HCT116 (cell line): Measurements from ENCODE around the gene LRRC3B. TPM values are rescaled to one million over a fixed set of nuclear protein-coding genes. Genes with fewer than 3 reads are reported as not detected.

ENCODE experiments used
- ATAC-seq: fragments of 200-7000 bp; cut with Tn5 transposase; 2 replicates; pipeline ENCODE4 v1.9.1; 2020; ENCODE audit warnings: mild to moderate bottlenecking, moderate library complexity
- BruUV-seq: library from RNA; stranded (reverse); fragments of 400-500 nt; replicated peaks from 2 replicates; lab custom pipeline; 2021; lab: Mats Ljungman, UMichigan
- CTCF ChIA-PET: fragments of 300-600 bp; sonication (Branson Sonifier 250); formaldehyde crosslinking; loops from one replicate; lab custom pipeline; 2021; ENCODE audit warnings: antibody characterized with exemption; lab: Charles Lee
- POLR2A ChIA-PET: fragments of 300-600, 350-600 bp; sonication (Branson Sonifier 250); formaldehyde crosslinking; loops from one replicate; lab custom pipeline; 2021; ENCODE audit warnings: antibody characterized with exemption; lab: Charles Lee
- RAD21 ChIA-PET, 2 experiments: fragments of 300-600 bp; sonication (Branson Sonifier 250); formaldehyde crosslinking; loops; one replicate each; lab custom pipeline; 2023; ENCODE audit warnings: low total read pairs in 2 of 2; ENCODE audit not compliant: uncharacterized antibody in 2 of 2, unreplicated experiment in 2 of 2, low non-redundant PET in 1 of 2; lab: Charles Lee
- DNase-seq: peaks from one replicate; pipeline ENCODE4 v3.0.0-alpha.2; 2010; ENCODE audit warnings: low read depth, low spot score
- H2AFZ ChIP-seq: fragments of 200-600 bp; shearing (Covaris generic), sonication (generic); 2 replicates; pipeline ENCODE4 v1.6.1; 2017; ENCODE audit warnings: low read depth, mixed run types, mixed read lengths, antibody characterized with exemption, low read length; ENCODE audit not compliant: poor library complexity, severe bottlenecking
- H3K27ac ChIP-seq: 2 replicates; pipeline ENCODE4 v1.5.1; 2012; ENCODE audit warnings: low read depth, low read length
- H3K27me3 ChIP-seq: fragments of 200-600 bp; sonication (generic); 2 replicates; pipeline ENCODE4 v1.6.1; 2016; ENCODE audit warnings: mixed run types, low read length, mixed read lengths; ENCODE audit not compliant: insufficient read depth
- H3K36me3 ChIP-seq, 2 experiments: fragments of 200-500 bp in 1 of 2; fragments of 200-600 bp in 1 of 2; sonication (Bioruptor generic) in 1 of 2; sonication (generic) in 1 of 2; 2 replicates each; pipeline versions ENCODE4 v1.5.1 to v1.6.1; 2014 to 2016; ENCODE audit warnings: low read length in 2 of 2, inconsistent platforms in 1 of 2, mixed read lengths in 1 of 2, mixed run types in 1 of 2; ENCODE audit not compliant: insufficient read depth in 2 of 2, control insufficient read depth in 1 of 2
- H3K4me1 ChIP-seq, 2 experiments: fragments of 200-600 bp in 1 of 2; sonication (generic) in 1 of 2; 2 replicates each; pipeline versions ENCODE4 v1.5.1 to v1.6.1; 2012 to 2017; ENCODE audit warnings: low read length in 2 of 2, inconsistent platforms in 1 of 2, mild to moderate bottlenecking in 1 of 2, mixed read lengths in 1 of 2, mixed run types in 1 of 2, moderate library complexity in 1 of 2; ENCODE audit not compliant: insufficient read depth in 2 of 2, control insufficient read depth in 1 of 2
- H3K4me2 ChIP-seq: fragments of 200-600 bp; sonication (generic); 2 replicates; pipeline ENCODE4 v1.6.1; 2017; ENCODE audit warnings: mixed run types, low read length, mixed read lengths
- H3K4me3 ChIP-seq, 2 experiments: fragments of 200-600 bp in 1 of 2; sonication (generic) in 1 of 2; replicated peaks in 1 of 2; 2 replicates each; pipeline ENCODE4 v1.5.1; 2011 to 2016; ENCODE audit warnings: low read length in 2 of 2, control low read depth in 1 of 2, low read depth in 1 of 2, mild to moderate bottlenecking in 1 of 2, mixed read lengths in 1 of 2, mixed run types in 1 of 2
- H3K79me2 ChIP-seq: fragments of 200-600 bp; sonication (generic); 2 replicates; pipeline ENCODE4 v1.6.1; 2017; ENCODE audit warnings: mild to moderate bottlenecking, mixed run types, low read length, moderate library complexity, mixed read lengths; ENCODE audit not compliant: insufficient read depth
- H3K9ac ChIP-seq: fragments of 200-600 bp; sonication (generic); 2 replicates; pipeline ENCODE4 v1.6.1; 2016; ENCODE audit warnings: low read length, mixed read lengths
- H3K9me2 ChIP-seq: fragments of 200-600 bp; sonication (generic), shearing (Covaris generic); 2 replicates; pipeline ENCODE4 v1.6.1; 2017; ENCODE audit warnings: mixed run types, mild to moderate bottlenecking, moderate library complexity; ENCODE audit not compliant: insufficient read depth
- H3K9me3 ChIP-seq, 2 experiments: fragments of 200-500 bp in 1 of 2; fragments of 200-600 bp in 1 of 2; sonication (Bioruptor generic) in 1 of 2; sonication (generic) in 1 of 2; 2 replicates each; pipeline ENCODE4 v1.6.1; 2014 to 2017; ENCODE audit warnings: low read length in 2 of 2, mixed read lengths in 2 of 2, inconsistent platforms in 1 of 2, low read depth in 1 of 2, mild to moderate bottlenecking in 1 of 2, mixed run types in 1 of 2, moderate library complexity in 1 of 2; ENCODE audit not compliant: control insufficient read depth in 1 of 2, insufficient read depth in 1 of 2
- H4K20me1 ChIP-seq: fragments of 200-600 bp; sonication (generic), shearing (Covaris generic); 2 replicates; pipeline ENCODE4 v1.6.1; 2017; ENCODE audit warnings: mixed run types, mild to moderate bottlenecking, moderate library complexity; ENCODE audit not compliant: insufficient read depth
- CBX3 ChIP-seq: IDR thresholded peaks from 2 replicates; pipeline ENCODE4 v1.6.1; 2012; ENCODE audit warnings: low read depth
- ELF1 ChIP-seq: IDR thresholded peaks from 2 replicates; pipeline ENCODE4 v1.6.1; 2012; ENCODE audit warnings: low read depth, borderline replicate concordance
- EZH2 ChIP-seq: fragments of 200-600 bp; sonication (generic); IDR thresholded peaks from 2 replicates; pipeline ENCODE4 v1.6.1; 2017; ENCODE audit warnings: antibody characterized with exemption, mixed run types
- EZH2phosphoT487 ChIP-seq: fragments of 200-600 bp; IDR thresholded peaks from 2 replicates; pipeline ENCODE4 v1.6.1; 2018; ENCODE audit warnings: antibody characterized with exemption, borderline replicate concordance
- FOSL1 ChIP-seq: IDR thresholded peaks from 2 replicates; pipeline ENCODE4 v1.6.1; 2012; ENCODE audit warnings: low read depth
- RAD21 ChIP-seq: IDR thresholded peaks from 2 replicates; pipeline ENCODE4 v1.6.1; 2012; ENCODE audit warnings: low read depth, mild to moderate bottlenecking
- SIN3A ChIP-seq: IDR thresholded peaks from 2 replicates; pipeline ENCODE4 v1.6.1; 2012; ENCODE audit warnings: low read depth
- SP1 ChIP-seq: IDR thresholded peaks from 2 replicates; pipeline ENCODE4 v1.6.1; 2012; ENCODE audit warnings: low read depth
- SRF ChIP-seq: IDR thresholded peaks from 2 replicates; pipeline ENCODE4 v1.6.1; 2012; ENCODE audit warnings: low read depth
- YY1 ChIP-seq: IDR thresholded peaks from 2 replicates; pipeline ENCODE4 v1.6.1; 2011; ENCODE audit warnings: low read length, low read depth, moderate library complexity, mild to moderate bottlenecking; ENCODE audit not compliant: insufficient replicate concordance; ENCODE audit errors: extremely low read depth
- intact Hi-C: fragments of 100-400 bp; cut with micrococcal nuclease; formaldehyde crosslinking; loops from 2 replicates; pipeline ENCODE4 v1.10.0; 2022
- total RNA-seq: library from RNA; stranded (reverse); gene quantifications from one replicate; pipeline ENCODE4 v1.2.1, GENCODE V29; 2021; ENCODE audit not compliant: unreplicated experiment
- TF ChIP-seq, protein P1 (sequence below), 3 experiments: fragments of 200-600 bp in 1 of 3; sonication (generic) in 1 of 3; IDR thresholded peaks in 2 of 3; conservative IDR thresholded peaks in 1 of 3; 2 replicates each; pipeline ENCODE4 v1.5.1; 2012 to 2017; ENCODE audit warnings: low read depth in 2 of 3, low read length in 2 of 3, antibody characterized with exemption in 1 of 3, borderline replicate concordance in 1 of 3, control low read depth in 1 of 3, mild to moderate bottlenecking in 1 of 3, mixed read lengths in 1 of 3, mixed run types in 1 of 3, moderate library complexity in 1 of 3; ENCODE audit not compliant: insufficient read depth in 1 of 3
- TF ChIP-seq, protein P2 (sequence below): IDR thresholded peaks from 2 replicates; pipeline ENCODE4 v1.6.1; 2012
- TF ChIP-seq, protein P3 (sequence below): IDR thresholded peaks from 2 replicates; pipeline ENCODE4 v1.6.1; 2012; ENCODE audit warnings: low read depth
- TF ChIP-seq, protein P4 (sequence below): IDR thresholded peaks from 2 replicates; pipeline ENCODE4 v1.6.1; 2012
- TF ChIP-seq, protein P5 (sequence below): IDR thresholded peaks from 2 replicates; pipeline ENCODE4 v1.6.1; 2011; ENCODE audit warnings: mild to moderate bottlenecking, low read length, moderate library complexity; ENCODE audit not compliant: insufficient replicate concordance; ENCODE audit errors: extremely low read depth

LRRC3B gene
- total RNA-seq, 1 experiment from 2014 or later: not detected

DNA sequence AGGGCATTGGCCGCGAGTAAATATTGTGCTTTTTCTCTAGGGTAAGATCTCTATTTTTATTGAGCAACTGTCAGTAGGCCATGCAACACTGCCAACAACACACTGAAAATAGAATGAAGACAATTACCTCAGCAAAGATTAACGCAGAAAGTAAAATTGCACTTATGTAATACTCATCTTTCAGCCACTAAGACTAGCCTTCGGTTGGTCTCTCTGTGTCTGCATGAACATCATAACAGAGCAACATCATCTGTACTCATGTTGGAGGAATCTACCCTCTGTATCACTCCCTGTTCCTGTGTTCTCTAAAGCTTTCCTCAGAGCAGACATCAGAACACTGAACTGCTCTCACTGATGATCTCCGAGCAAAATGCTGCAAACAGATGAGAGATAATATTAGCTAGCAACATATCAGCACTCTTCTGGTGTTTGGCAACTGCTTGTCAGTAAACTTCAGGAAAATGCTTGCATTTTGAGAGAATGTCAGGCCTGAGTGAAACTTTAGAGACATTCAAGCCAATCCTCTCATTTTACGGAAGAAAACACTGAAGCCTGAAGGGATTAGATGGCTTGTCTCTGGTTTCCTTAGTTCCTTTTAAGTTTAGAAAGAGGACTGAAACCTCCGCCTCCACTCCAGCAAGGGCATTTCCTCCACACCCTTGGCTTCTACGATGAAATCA is 8.4 kb upstream of the LRRC3B start (continued):
- TF ChIP-seq, protein P1, sequence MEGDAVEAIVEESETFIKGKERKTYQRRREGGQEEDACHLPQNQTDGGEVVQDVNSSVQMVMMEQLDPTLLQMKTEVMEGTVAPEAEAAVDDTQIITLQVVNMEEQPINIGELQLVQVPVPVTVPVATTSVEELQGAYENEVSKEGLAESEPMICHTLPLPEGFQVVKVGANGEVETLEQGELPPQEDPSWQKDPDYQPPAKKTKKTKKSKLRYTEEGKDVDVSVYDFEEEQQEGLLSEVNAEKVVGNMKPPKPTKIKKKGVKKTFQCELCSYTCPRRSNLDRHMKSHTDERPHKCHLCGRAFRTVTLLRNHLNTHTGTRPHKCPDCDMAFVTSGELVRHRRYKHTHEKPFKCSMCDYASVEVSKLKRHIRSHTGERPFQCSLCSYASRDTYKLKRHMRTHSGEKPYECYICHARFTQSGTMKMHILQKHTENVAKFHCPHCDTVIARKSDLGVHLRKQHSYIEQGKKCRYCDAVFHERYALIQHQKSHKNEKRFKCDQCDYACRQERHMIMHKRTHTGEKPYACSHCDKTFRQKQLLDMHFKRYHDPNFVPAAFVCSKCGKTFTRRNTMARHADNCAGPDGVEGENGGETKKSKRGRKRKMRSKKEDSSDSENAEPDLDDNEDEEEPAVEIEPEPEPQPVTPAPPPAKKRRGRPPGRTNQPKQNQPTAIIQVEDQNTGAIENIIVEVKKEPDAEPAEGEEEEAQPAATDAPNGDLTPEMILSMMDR (IDR thresholded peaks at IDR 0.05 in 2 of 3, conservative IDR thresholded peaks at IDR 0.05 in 1 of 3; ENCODE audit: borderline replicate concordance in 1 of 3, insufficient read depth in 1 of 3, low read depth in 2 of 3, low read length in 2 of 3): no peak

DNA sequence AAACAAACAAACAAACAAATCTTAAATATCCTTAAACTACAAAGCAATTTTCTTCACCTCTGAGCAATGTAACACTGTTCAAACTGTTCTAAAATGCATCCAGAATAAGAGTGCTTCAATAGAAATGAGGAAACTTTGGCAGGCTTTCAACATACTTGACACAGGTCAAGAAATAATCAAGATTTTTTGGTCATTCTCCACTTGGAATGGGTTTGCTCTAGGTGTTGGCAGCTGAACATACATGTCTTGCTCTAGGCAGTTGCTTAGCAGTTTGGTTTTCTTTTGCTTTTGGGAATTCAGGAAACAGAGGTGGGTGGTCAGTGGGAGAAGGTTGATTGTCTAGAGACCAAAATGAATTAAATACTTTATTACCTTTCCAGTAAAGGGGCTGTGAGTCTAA is 1.4 kb upstream of the LRRC3B start:
- ChIA-PET POLR2A (no interaction called here), CTCF (no interaction called here), RAD21 (no interaction called here)
- no peak overlapping the region for H3K4me3 ChIP-seq
- BruUV-seq: no TSS peak
- peaks cover 0 to 2% of the 10 kb centered on the region in 2 experiments; a peak in 1 of 4 replicates for H3K9me3 ChIP-seq
- no peak overlapping the region for H2AFZ ChIP-seq
- no peaks in the 10 kb centered on the region for H4K20me1 ChIP-seq
- H3K36me3 ChIP-seq: no peaks in the 10 kb centered on the region
- no peaks in the 10 kb centered on the region for H3K9me2 ChIP-seq
- intact Hi-C loops: no loop called here
- DNase-seq (no peak), ATAC-seq (no peak)
- no peaks in the 10 kb centered on the region for H3K4me1 ChIP-seq
- H3K27ac ChIP-seq: no peak overlapping the region
- H3K27me3 ChIP-seq: no peaks in the 10 kb centered on the region; the same call in 1 of the 2 replicates
- no peaks in the 10 kb centered on the region for H3K79me2 ChIP-seq
- no peak overlapping the region for H3K9ac ChIP-seq
- no peak overlapping the region for H3K4me2 ChIP-seq
- TF ChIP-seq, protein P2, sequence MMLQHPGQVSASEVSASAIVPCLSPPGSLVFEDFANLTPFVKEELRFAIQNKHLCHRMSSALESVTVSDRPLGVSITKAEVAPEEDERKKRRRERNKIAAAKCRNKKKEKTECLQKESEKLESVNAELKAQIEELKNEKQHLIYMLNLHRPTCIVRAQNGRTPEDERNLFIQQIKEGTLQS: no peak
- TF ChIP-seq CBX3 (no peak), RAD21 (no peak), FOSL1 (no peak), SRF (no peak), SIN3A (no peak), SP1 (no peak), ELF1 (no peak), EZH2 (no peak), YY1 (no peak), EZH2phosphoT487 (no peak)
- TF ChIP-seq, protein P3, sequence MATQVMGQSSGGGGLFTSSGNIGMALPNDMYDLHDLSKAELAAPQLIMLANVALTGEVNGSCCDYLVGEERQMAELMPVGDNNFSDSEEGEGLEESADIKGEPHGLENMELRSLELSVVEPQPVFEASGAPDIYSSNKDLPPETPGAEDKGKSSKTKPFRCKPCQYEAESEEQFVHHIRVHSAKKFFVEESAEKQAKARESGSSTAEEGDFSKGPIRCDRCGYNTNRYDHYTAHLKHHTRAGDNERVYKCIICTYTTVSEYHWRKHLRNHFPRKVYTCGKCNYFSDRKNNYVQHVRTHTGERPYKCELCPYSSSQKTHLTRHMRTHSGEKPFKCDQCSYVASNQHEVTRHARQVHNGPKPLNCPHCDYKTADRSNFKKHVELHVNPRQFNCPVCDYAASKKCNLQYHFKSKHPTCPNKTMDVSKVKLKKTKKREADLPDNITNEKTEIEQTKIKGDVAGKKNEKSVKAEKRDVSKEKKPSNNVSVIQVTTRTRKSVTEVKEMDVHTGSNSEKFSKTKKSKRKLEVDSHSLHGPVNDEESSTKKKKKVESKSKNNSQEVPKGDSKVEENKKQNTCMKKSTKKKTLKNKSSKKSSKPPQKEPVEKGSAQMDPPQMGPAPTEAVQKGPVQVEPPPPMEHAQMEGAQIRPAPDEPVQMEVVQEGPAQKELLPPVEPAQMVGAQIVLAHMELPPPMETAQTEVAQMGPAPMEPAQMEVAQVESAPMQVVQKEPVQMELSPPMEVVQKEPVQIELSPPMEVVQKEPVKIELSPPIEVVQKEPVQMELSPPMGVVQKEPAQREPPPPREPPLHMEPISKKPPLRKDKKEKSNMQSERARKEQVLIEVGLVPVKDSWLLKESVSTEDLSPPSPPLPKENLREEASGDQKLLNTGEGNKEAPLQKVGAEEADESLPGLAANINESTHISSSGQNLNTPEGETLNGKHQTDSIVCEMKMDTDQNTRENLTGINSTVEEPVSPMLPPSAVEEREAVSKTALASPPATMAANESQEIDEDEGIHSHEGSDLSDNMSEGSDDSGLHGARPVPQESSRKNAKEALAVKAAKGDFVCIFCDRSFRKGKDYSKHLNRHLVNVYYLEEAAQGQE: no peak
- TF ChIP-seq, protein P4, sequence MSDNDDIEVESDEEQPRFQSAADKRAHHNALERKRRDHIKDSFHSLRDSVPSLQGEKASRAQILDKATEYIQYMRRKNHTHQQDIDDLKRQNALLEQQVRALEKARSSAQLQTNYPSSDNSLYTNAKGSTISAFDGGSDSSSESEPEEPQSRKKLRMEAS: no peak
- TF ChIP-seq, protein P5, sequence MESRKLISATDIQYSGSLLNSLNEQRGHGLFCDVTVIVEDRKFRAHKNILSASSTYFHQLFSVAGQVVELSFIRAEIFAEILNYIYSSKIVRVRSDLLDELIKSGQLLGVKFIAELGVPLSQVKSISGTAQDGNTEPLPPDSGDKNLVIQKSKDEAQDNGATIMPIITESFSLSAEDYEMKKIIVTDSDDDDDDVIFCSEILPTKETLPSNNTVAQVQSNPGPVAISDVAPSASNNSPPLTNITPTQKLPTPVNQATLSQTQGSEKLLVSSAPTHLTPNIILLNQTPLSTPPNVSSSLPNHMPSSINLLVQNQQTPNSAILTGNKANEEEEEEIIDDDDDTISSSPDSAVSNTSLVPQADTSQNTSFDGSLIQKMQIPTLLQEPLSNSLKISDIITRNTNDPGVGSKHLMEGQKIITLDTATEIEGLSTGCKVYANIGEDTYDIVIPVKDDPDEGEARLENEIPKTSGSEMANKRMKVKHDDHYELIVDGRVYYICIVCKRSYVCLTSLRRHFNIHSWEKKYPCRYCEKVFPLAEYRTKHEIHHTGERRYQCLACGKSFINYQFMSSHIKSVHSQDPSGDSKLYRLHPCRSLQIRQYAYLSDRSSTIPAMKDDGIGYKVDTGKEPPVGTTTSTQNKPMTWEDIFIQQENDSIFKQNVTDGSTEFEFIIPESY: no peak
